Neural progenitor cell (in vitro differentiated cells): ENCODE measurements around the gene WDR54.

Experiments
- EZH2 ChIP-seq: fragments of 200-600 bp; sonication (generic); IDR thresholded peaks from 2 replicates; pipeline ENCODE4 v1.6.1; 2017; ENCODE audit warnings: antibody characterized with exemption, mild to moderate bottlenecking, moderate library complexity
- EZH2phosphoT487 ChIP-seq: fragments of 200-600 bp; sonication (generic); IDR thresholded peaks from 2 replicates; pipeline ENCODE4 v1.6.1; 2017; ENCODE audit warnings: antibody characterized with exemption
- TF ChIP-seq, protein P1 (sequence below): fragments of 200-600 bp; sonication (generic); IDR thresholded peaks from 2 replicates; pipeline ENCODE4 v1.5.1; 2017; ENCODE audit warnings: antibody characterized with exemption, mild to moderate bottlenecking

DNA sequence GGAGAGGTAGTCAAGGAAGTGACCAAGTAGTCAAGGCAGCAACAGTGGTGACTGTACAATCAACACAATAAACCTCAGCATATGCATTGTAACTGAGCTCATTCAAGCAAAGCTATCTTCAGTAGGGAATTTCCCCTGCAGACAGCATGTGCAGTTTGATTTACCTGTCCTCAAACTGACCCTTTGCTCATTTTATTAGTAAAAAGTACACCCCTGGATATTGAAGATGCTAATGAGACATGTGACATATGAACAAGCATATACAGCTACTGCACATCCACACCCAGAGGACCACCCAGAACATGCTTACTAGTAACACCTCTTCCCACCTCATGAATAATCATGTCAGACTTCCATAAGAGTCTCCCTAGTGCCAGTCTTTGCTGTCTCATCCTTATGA is 15.5 kb upstream of the WDR54 start:
- TF ChIP-seq, protein P1, sequence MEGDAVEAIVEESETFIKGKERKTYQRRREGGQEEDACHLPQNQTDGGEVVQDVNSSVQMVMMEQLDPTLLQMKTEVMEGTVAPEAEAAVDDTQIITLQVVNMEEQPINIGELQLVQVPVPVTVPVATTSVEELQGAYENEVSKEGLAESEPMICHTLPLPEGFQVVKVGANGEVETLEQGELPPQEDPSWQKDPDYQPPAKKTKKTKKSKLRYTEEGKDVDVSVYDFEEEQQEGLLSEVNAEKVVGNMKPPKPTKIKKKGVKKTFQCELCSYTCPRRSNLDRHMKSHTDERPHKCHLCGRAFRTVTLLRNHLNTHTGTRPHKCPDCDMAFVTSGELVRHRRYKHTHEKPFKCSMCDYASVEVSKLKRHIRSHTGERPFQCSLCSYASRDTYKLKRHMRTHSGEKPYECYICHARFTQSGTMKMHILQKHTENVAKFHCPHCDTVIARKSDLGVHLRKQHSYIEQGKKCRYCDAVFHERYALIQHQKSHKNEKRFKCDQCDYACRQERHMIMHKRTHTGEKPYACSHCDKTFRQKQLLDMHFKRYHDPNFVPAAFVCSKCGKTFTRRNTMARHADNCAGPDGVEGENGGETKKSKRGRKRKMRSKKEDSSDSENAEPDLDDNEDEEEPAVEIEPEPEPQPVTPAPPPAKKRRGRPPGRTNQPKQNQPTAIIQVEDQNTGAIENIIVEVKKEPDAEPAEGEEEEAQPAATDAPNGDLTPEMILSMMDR = no peak
- TF ChIP-seq EZH2 = no peak
- no peak for TF ChIP-seq EZH2phosphoT487
